ENCODE measurements around the gene DUSP3.

- no peak for TF ChIP-seq CTCF (IDR thresholded peaks at IDR 0.05)
- TF ChIP-seq POLR2A (IDR thresholded peaks at IDR 0.05), result no peak
These were observed 54.9 kb downstream of the DUSP3 start for GRCh38 chr17:43723697-43724359.
